Mesendoderm (in vitro differentiated cells): ENCODE measurements around the gene CDH20.
A peak's percentile ranks its signal among the peaks of the same experiment; 100 is the strongest.
"Not testable (repeated sequence)": the region's sequence is repeated elsewhere in the genome, so short reads cannot be mapped to it uniquely, and the experiment has no call there.

Experiments used
- DNase-seq: peaks from one replicate; pipeline ENCODE4 v3.0.0; 2013
- H2AK5ac ChIP-seq: 2 replicates; pipeline ENCODE4 v1.6.1; 2013; ENCODE audit warnings: low read length, inconsistent platforms
- H2BK120ac ChIP-seq: 2 replicates; pipeline ENCODE4 v1.6.1; 2013; ENCODE audit warnings: low read depth, mild to moderate bottlenecking, low read length, moderate library complexity, mixed read lengths
- H2BK15ac ChIP-seq: replicated peaks from 2 replicates; pipeline ENCODE4 v1.6.1; 2013; ENCODE audit warnings: low read depth, mild to moderate bottlenecking, moderate library complexity
- H2BK5ac ChIP-seq: 2 replicates; pipeline ENCODE4 v1.6.1; 2013; ENCODE audit warnings: low read length, inconsistent platforms
- H3K18ac ChIP-seq: 2 replicates; pipeline ENCODE4 v1.6.1; 2013; ENCODE audit warnings: mild to moderate bottlenecking, low read length, mixed read lengths
- H3K23ac ChIP-seq: one replicate; pipeline ENCODE4 v1.6.1; 2013; ENCODE audit warnings: low read length
- H3K27ac ChIP-seq: 2 replicates; pipeline ENCODE4 v1.5.1; 2013; ENCODE audit warnings: low read depth, mild to moderate bottlenecking, inconsistent platforms, low read length, moderate library complexity
- H3K27me3 ChIP-seq: 2 replicates; pipeline ENCODE4 v1.6.1; 2013; ENCODE audit warnings: low read length, control low read depth, mild to moderate bottlenecking, inconsistent platforms; ENCODE audit not compliant: insufficient read depth, poor library complexity
- H3K36me3 ChIP-seq: 2 replicates; pipeline ENCODE4 v1.6.1; 2013; ENCODE audit warnings: low read length, inconsistent platforms; ENCODE audit not compliant: control insufficient read depth, insufficient read depth
- H3K4ac ChIP-seq: one replicate; pipeline ENCODE4 v1.6.1; 2013; ENCODE audit warnings: low read depth, mild to moderate bottlenecking, low read length, moderate library complexity
- H3K4me1 ChIP-seq: 2 replicates; pipeline ENCODE4 v1.6.1; 2013; ENCODE audit warnings: low read depth, low read length, inconsistent platforms; ENCODE audit not compliant: control insufficient read depth
- H3K4me2 ChIP-seq: 2 replicates; pipeline ENCODE4 v1.6.1; 2013; ENCODE audit warnings: low read length
- H3K4me3 ChIP-seq: 2 replicates; pipeline ENCODE4 v1.5.1; 2013; ENCODE audit warnings: mild to moderate bottlenecking, low read length
- H3K56ac ChIP-seq: one replicate; pipeline ENCODE4 v1.6.1; 2013; ENCODE audit warnings: low read length
- H3K79me1 ChIP-seq: 2 replicates; pipeline ENCODE4 v1.6.1; 2013; ENCODE audit warnings: low read length, inconsistent platforms
- H3K79me2 ChIP-seq: 2 replicates; pipeline ENCODE4 v1.6.1; 2013; ENCODE audit warnings: mild to moderate bottlenecking, low read length; ENCODE audit not compliant: control insufficient read depth, insufficient read depth
- H3K9ac ChIP-seq: 2 replicates; pipeline ENCODE4 v1.6.1; 2013; ENCODE audit warnings: low read length, inconsistent platforms
- H4K5ac ChIP-seq: one replicate; pipeline ENCODE4 v1.6.1; 2013; ENCODE audit warnings: low read length
- H4K8ac ChIP-seq: one replicate; pipeline ENCODE4 v1.6.1; 2013; ENCODE audit warnings: low read depth, mild to moderate bottlenecking, control low read depth, low read length, moderate library complexity
- WGBS: extraction: QIAGEN DNeasy Blood & Tissue Kit; methylation state at CpG from one replicate; pipeline ENCODE4 v1.1.7; 2013; ENCODE audit warnings: low lambda C conversion rate, missing lambda C conversion rate; ENCODE audit not compliant: insufficient coverage; ENCODE audit errors: extremely low coverage; 5-methylcytosine and 5-hydroxymethylcytosine counted together

Gene CDH20

GRCh38 chr18:61364953-61365352 is 31.7 kb downstream of the CDH20 start:
- Histone ChIP-seq H3K79me1 (no peaks in the 10 kb centered on the region), H3K23ac (no peak overlapping the region), H2BK5ac (no peak overlapping the region), H2AK5ac (no peak overlapping the region), H3K27me3 (no peaks in the 10 kb centered on the region), H4K5ac (no peak overlapping the region), H3K56ac (no peak overlapping the region), H3K18ac (no peak overlapping the region), H3K9ac (no peak overlapping the region), H2BK120ac (no peak overlapping the region), H3K4me1 (no peaks in the 10 kb centered on the region), H2BK15ac (no peak overlapping the region), H3K4me3 (no peak overlapping the region), H3K79me2 (no peaks in the 10 kb centered on the region), H3K27ac (no peak overlapping the region), H3K4me2 (no peak overlapping the region), H4K8ac (no peak overlapping the region), H3K4ac (no peak overlapping the region), H3K36me3 (no peaks in the 10 kb centered on the region)
- no CpG with 5 or more reads among the region's 1 CpG for whole genome bisulfite sequencing
- no peak for DNase-seq

GRCh38 chr18:61368001-61368400 is 34.8 kb downstream of the CDH20 start:
- no peak overlapping the region for H2AK5ac ChIP-seq
- no peak overlapping the region for H4K5ac ChIP-seq
- H2BK15ac ChIP-seq, result no peak overlapping the region
- H3K18ac ChIP-seq, result no peak overlapping the region
- WGBS, result no CpG with 5 or more reads among the region's 2 CpGs
- H4K8ac ChIP-seq, result no peak overlapping the region
- no peak overlapping the region for H3K23ac ChIP-seq
- H3K4me1 ChIP-seq, result no peaks in the 10 kb centered on the region
- H2BK5ac ChIP-seq, result no peak overlapping the region
- no peak overlapping the region for H3K4me3 ChIP-seq
- H3K27ac ChIP-seq, result no peak overlapping the region
- H3K27me3 ChIP-seq, result no peaks in the 10 kb centered on the region
- no peaks in the 10 kb centered on the region for H3K36me3 ChIP-seq
- H3K4ac ChIP-seq, result no peak overlapping the region
- H3K9ac ChIP-seq, result no peak overlapping the region
- no peak overlapping the region for H3K56ac ChIP-seq
- H3K79me2 ChIP-seq, result no peaks in the 10 kb centered on the region
- no peaks in the 10 kb centered on the region for H3K79me1 ChIP-seq
- DNase-seq, result no peak
- no peak overlapping the region for H3K4me2 ChIP-seq
- no peak overlapping the region for H2BK120ac ChIP-seq

- H3K79me1 ChIP-seq, H2BK120ac ChIP-seq, H3K4me1 ChIP-seq, H2AK5ac ChIP-seq, H3K27me3 ChIP-seq, H4K8ac ChIP-seq, H3K18ac ChIP-seq, H3K9ac ChIP-seq, H3K4ac ChIP-seq, DNase-seq, H2BK15ac ChIP-seq, H3K4me2 ChIP-seq, H3K4me3 ChIP-seq, H4K5ac ChIP-seq, H3K23ac ChIP-seq, H3K36me3 ChIP-seq, H3K79me2 ChIP-seq, H3K56ac ChIP-seq, H2BK5ac ChIP-seq, H3K27ac ChIP-seq: not testable (repeated sequence)
- WGBS, result no CpG with 5 or more reads among the region's 4 CpGs
These were observed 36.4 kb downstream of the CDH20 start for GRCh38 chr18:61369671-61370070.

- no peak overlapping the region for H3K27ac ChIP-seq
- no peak overlapping the region for H2BK5ac ChIP-seq
- H3K4me1 ChIP-seq, result no peaks in the 10 kb centered on the region
- H3K4ac ChIP-seq, result no peak overlapping the region
- no peak for DNase-seq
- H3K36me3 ChIP-seq, result no peaks in the 10 kb centered on the region
- H3K9ac ChIP-seq, result no peak overlapping the region
- no CpG with 5 or more reads among the region's 2 CpGs for WGBS
- H2BK15ac ChIP-seq, result no peak overlapping the region
- no peaks in the 10 kb centered on the region for H3K27me3 ChIP-seq
- no peak overlapping the region for H3K23ac ChIP-seq
- no peaks in the 10 kb centered on the region for H3K79me2 ChIP-seq
- H3K4me3 ChIP-seq, result no peak overlapping the region
- no peak overlapping the region for H3K56ac ChIP-seq
- no peak overlapping the region for H2AK5ac ChIP-seq
- no peaks in the 10 kb centered on the region for H3K79me1 ChIP-seq
- H3K4me2 ChIP-seq, result no peak overlapping the region
- H3K18ac ChIP-seq, result no peak overlapping the region
- no peak overlapping the region for H4K5ac ChIP-seq
- no peak overlapping the region for H4K8ac ChIP-seq
- H2BK120ac ChIP-seq, result no peak overlapping the region
These were observed 37.9 kb downstream of the CDH20 start for GRCh38 chr18:61371111-61371510.

GRCh38 chr18:61379827-61380226 is 46.6 kb downstream of the CDH20 start:
- Histone ChIP-seq H3K79me2 (no peaks in the 10 kb centered on the region), H3K56ac (no peak overlapping the region), H3K79me1 (no peaks in the 10 kb centered on the region), H2BK5ac (no peak overlapping the region), H3K4me2 (no peak overlapping the region), H3K4me1 (no peaks in the 10 kb centered on the region), H3K18ac (no peak overlapping the region), H3K9ac (no peak overlapping the region), H2AK5ac (no peak overlapping the region), H3K23ac (no peak overlapping the region), H3K4ac (no peak overlapping the region), H3K27me3 (no peaks in the 10 kb centered on the region), H4K5ac (no peak overlapping the region), H2BK15ac (no peak overlapping the region), H2BK120ac (no peak overlapping the region), H3K36me3 (no peaks in the 10 kb centered on the region), H3K4me3 (no peak overlapping the region), H3K27ac (no peak overlapping the region), H4K8ac (no peak overlapping the region)
- no CpG with 5 or more reads among the region's 4 CpGs for WGBS
- DNase-seq, result peak; percentile 18

GRCh38 chr18:61388010-61388409 is 54.8 kb downstream of the CDH20 start:
- no peaks in the 10 kb centered on the region for H3K4me1 ChIP-seq
- H2AK5ac ChIP-seq, result no peak overlapping the region
- no peak overlapping the region for H4K5ac ChIP-seq
- H3K27ac ChIP-seq, result no peak overlapping the region
- no peaks in the 10 kb centered on the region for H3K36me3 ChIP-seq
- H3K56ac ChIP-seq, result no peak overlapping the region
- H3K18ac ChIP-seq, result no peak overlapping the region
- no peak for DNase-seq
- H3K27me3 ChIP-seq, result no peaks in the 10 kb centered on the region
- WGBS, result no CpG with 5 or more reads among the region's 2 CpGs
- no peaks in the 10 kb centered on the region for H3K79me2 ChIP-seq
- no peak overlapping the region for H3K4me2 ChIP-seq
- H2BK5ac ChIP-seq, result no peak overlapping the region
- H4K8ac ChIP-seq, result no peak overlapping the region
- H3K4me3 ChIP-seq, result no peak overlapping the region
- no peak overlapping the region for H3K4ac ChIP-seq
- no peak overlapping the region for H3K23ac ChIP-seq
- H2BK120ac ChIP-seq, result no peak overlapping the region
- H3K79me1 ChIP-seq, result no peaks in the 10 kb centered on the region
- no peak overlapping the region for H3K9ac ChIP-seq
- H2BK15ac ChIP-seq, result no peak overlapping the region
